GM12892 (cell line): Measurements from ENCODE around the gene SMCO2.

ENCODE experiments used
- POLR2A ChIP-seq: IDR thresholded peaks from 2 replicates; pipeline ENCODE4 v1.6.1; 2011; ENCODE audit warnings: low read depth, low read length, control low read depth
- POLR2AphosphoS5 ChIP-seq: IDR thresholded peaks from 2 replicates; pipeline ENCODE4 v1.6.1; 2011; ENCODE audit warnings: low read depth, low read length, control low read depth

- TF ChIP-seq POLR2A = no peak
- TF ChIP-seq POLR2AphosphoS5 = no peak
Observed at GRCh38 chr12:27537855-27538675, 91.5 kb downstream of the SMCO2 start.
